HEK293 (cell line): ENCODE results near the gene TRIM8.

ENCODE experiments used
- CTCF ChIA-PET: fragments of 350-600 bp; formaldehyde crosslinking; extraction: SDS; loops from one replicate; lab custom pipeline; 2021; ENCODE audit warnings: antibody characterized with exemption; lab: Yijun Ruan, JAX
- POLR2A ChIA-PET: fragments of 300-600 bp; formaldehyde crosslinking; extraction: SDS; loops from one replicate; lab custom pipeline; 2020; ENCODE audit warnings: antibody characterized with exemption, inconsistent platforms; lab: Yijun Ruan, JAX
- H3K27ac ChIP-seq: fragments of 200-500 bp; sonication (Bioruptor generic); 2 replicates; pipeline ENCODE4 v1.5.1; 2014; ENCODE audit warnings: low read depth, low read length, control low read depth, inconsistent platforms; ENCODE audit errors: extremely low read depth
- H3K36me3 ChIP-seq, 2 experiments: fragments of 200-500 bp in 1 of 2; sonication (Bioruptor generic) in 1 of 2; 1 replicate in 1 of 2; 2 replicates in 1 of 2; pipeline ENCODE4 v1.5.1; 2014 to 2017; ENCODE audit warnings: inconsistent platforms in 2 of 2, low read length in 2 of 2; ENCODE audit not compliant: control insufficient read depth in 2 of 2, insufficient read depth in 1 of 2
- H3K4me1 ChIP-seq: fragments of 200-500 bp; sonication (Bioruptor generic); 2 replicates; pipeline ENCODE4 v1.5.1; 2014; ENCODE audit warnings: mild to moderate bottlenecking, low read length, inconsistent platforms; ENCODE audit not compliant: control insufficient read depth, insufficient read depth
- H3K4me3 ChIP-seq: 2 replicates; pipeline ENCODE4 v1.5.1; 2011; ENCODE audit warnings: low read depth, mild to moderate bottlenecking, control low read depth, low read length, moderate library complexity
- H3K9me3 ChIP-seq: fragments of 200-500 bp; sonication (Bioruptor generic); 2 replicates; pipeline ENCODE4 v1.5.1; 2014; ENCODE audit warnings: low read depth, low read length, inconsistent platforms; ENCODE audit not compliant: control insufficient read depth, insufficient read depth
- GLI2 ChIP-seq: fragments of 450-650 bp; formaldehyde crosslinking; IDR thresholded peaks from 2 replicates; pipeline ENCODE4; 2017; ENCODE audit warnings: missing biosample characterization, missing genetic modification characterization, low read depth, borderline replicate concordance
- MYNN ChIP-seq: fragments of 450-650 bp; formaldehyde crosslinking; IDR thresholded peaks from 2 replicates; pipeline ENCODE4 v1.5.1; 2016; ENCODE audit warnings: missing biosample characterization, missing genetic modification characterization, borderline replicate concordance
- MZF1 ChIP-seq: fragments of 450-650 bp; formaldehyde crosslinking; IDR thresholded peaks from 2 replicates; pipeline ENCODE4 v1.5.1; 2017; ENCODE audit warnings: missing biosample characterization, missing genetic modification characterization, borderline replicate concordance
- PRDM4 ChIP-seq: fragments of 450-650 bp; formaldehyde crosslinking; IDR thresholded peaks from 2 replicates; pipeline ENCODE4 v1.5.1; 2017; ENCODE audit warnings: missing biosample characterization, missing genetic modification characterization
- ZBTB7A ChIP-seq: fragments of 450-650 bp; formaldehyde crosslinking; IDR thresholded peaks from 2 replicates; pipeline ENCODE4 v1.5.1; 2016; ENCODE audit warnings: low read depth, missing biosample characterization, missing genetic modification characterization
- ZFP37 ChIP-seq: fragments of 450-650 bp; formaldehyde crosslinking; IDR thresholded peaks from 2 replicates; pipeline ENCODE4 v1.5.1; 2016; ENCODE audit warnings: missing biosample characterization, missing genetic modification characterization
- ZNF112 ChIP-seq: fragments of 450-650 bp; formaldehyde crosslinking; IDR thresholded peaks from 2 replicates; pipeline ENCODE4 v1.5.0; 2017; ENCODE audit warnings: missing biosample characterization, missing genetic modification characterization
- ZNF132 ChIP-seq: fragments of 450-650 bp; formaldehyde crosslinking; IDR thresholded peaks from 2 replicates; pipeline ENCODE4 v1.5.1; 2017; ENCODE audit warnings: missing biosample characterization, missing genetic modification characterization, borderline replicate concordance
- ZNF133 ChIP-seq: fragments of 450-650 bp; formaldehyde crosslinking; IDR thresholded peaks from 2 replicates; pipeline ENCODE4 v1.5.1; 2016; ENCODE audit warnings: missing biosample characterization, missing genetic modification characterization
- ZNF138 ChIP-seq: fragments of 450-650 bp; formaldehyde crosslinking; IDR thresholded peaks from 2 replicates; pipeline ENCODE4 v1.5.1; 2016; ENCODE audit warnings: missing biosample characterization, missing genetic modification characterization, borderline replicate concordance
- ZNF157 ChIP-seq: fragments of 450-650 bp; formaldehyde crosslinking; IDR thresholded peaks from 2 replicates; pipeline ENCODE4 v1.5.1; 2016; ENCODE audit warnings: missing biosample characterization, missing genetic modification characterization
- ZNF16 ChIP-seq: fragments of 450-650 bp; formaldehyde crosslinking; IDR thresholded peaks from 2 replicates; pipeline ENCODE4 v1.5.1; 2016; ENCODE audit warnings: low read depth, missing biosample characterization, missing genetic modification characterization
- ZNF184 ChIP-seq: fragments of 450-650 bp; IDR thresholded peaks from 2 replicates; pipeline ENCODE4 v1.5.1; 2018; ENCODE audit warnings: missing biosample characterization, mild to moderate bottlenecking, missing genetic modification characterization
- ZNF239 ChIP-seq: fragments of 450-650 bp; formaldehyde crosslinking; IDR thresholded peaks from 2 replicates; pipeline ENCODE4 v1.5.1; 2016; ENCODE audit warnings: missing biosample characterization, missing genetic modification characterization
- ZNF518A ChIP-seq: fragments of 450-650 bp; formaldehyde crosslinking; conservative IDR thresholded peaks from 2 replicates; pipeline ENCODE4 v1.5.1; 2016; ENCODE audit warnings: low read depth, missing biosample characterization, missing genetic modification characterization
- ZNF558 ChIP-seq: fragments of 450-650 bp; formaldehyde crosslinking; IDR thresholded peaks from 2 replicates; pipeline ENCODE4 v1.5.1; 2016; ENCODE audit warnings: missing biosample characterization, missing genetic modification characterization
- ZNF571 ChIP-seq: fragments of 450-650 bp; formaldehyde crosslinking; IDR thresholded peaks from 2 replicates; pipeline ENCODE4 v1.5.0; 2017; ENCODE audit warnings: missing biosample characterization, missing genetic modification characterization
- ZNF580 ChIP-seq: fragments of 450-650 bp; formaldehyde crosslinking; IDR thresholded peaks from 2 replicates; pipeline ENCODE4 v1.5.1; 2016; ENCODE audit warnings: missing biosample characterization, missing genetic modification characterization
- ZNF639 ChIP-seq: fragments of 450-650 bp; formaldehyde crosslinking; IDR thresholded peaks from 2 replicates; pipeline ENCODE4 v1.5.1; 2016; ENCODE audit warnings: missing biosample characterization, missing genetic modification characterization
- ZNF670 ChIP-seq: fragments of 450-650 bp; formaldehyde crosslinking; IDR thresholded peaks from 2 replicates; pipeline ENCODE4 v1.5.1; 2016; ENCODE audit warnings: missing biosample characterization, missing genetic modification characterization, low read depth
- ZNF76 ChIP-seq: fragments of 450-650 bp; formaldehyde crosslinking; IDR thresholded peaks from 2 replicates; pipeline ENCODE4; 2016; ENCODE audit warnings: low read depth, missing biosample characterization, missing genetic modification characterization, borderline replicate concordance
- ZNF777 ChIP-seq: fragments of 450-650 bp; formaldehyde crosslinking; IDR thresholded peaks from 2 replicates; pipeline ENCODE4 v1.5.1; 2017; ENCODE audit warnings: missing biosample characterization, missing genetic modification characterization, borderline replicate concordance
- ZNF843 ChIP-seq: fragments of 450-650 bp; formaldehyde crosslinking; IDR thresholded peaks from 2 replicates; pipeline ENCODE4 v1.5.1; 2016; ENCODE audit warnings: missing biosample characterization, missing genetic modification characterization
- ZSCAN18 ChIP-seq: fragments of 450-650 bp; formaldehyde crosslinking; IDR thresholded peaks from 2 replicates; pipeline ENCODE4 v1.5.1; 2016; ENCODE audit warnings: missing biosample characterization, missing genetic modification characterization
- ZSCAN5A ChIP-seq: fragments of 450-650 bp; formaldehyde crosslinking; IDR thresholded peaks from 2 replicates; pipeline ENCODE4 v1.5.1; 2016; ENCODE audit warnings: missing biosample characterization, missing genetic modification characterization

The TRIM8 gene

GRCh38 chr10:102646610-102647442 is 2.5 kb downstream of the TRIM8 start:
- Histone ChIP-seq H3K9me3 (no peaks in the 10 kb centered on the region), H3K27ac (peak overlapping the region; percentile 86), H3K4me3 (peak overlapping the region; percentile 69), H3K4me1 (peaks cover 15% of the 10 kb centered on the region), H3K36me3 (peaks cover 0 to 28% of the 10 kb centered on the region in 2 experiments; a peak in 1 of 3 replicates)
- ChIA-PET CTCF (interaction anchor here (0.6 to 1.5 kb wide), 5 partner anchors 12 to 865 kb away, joined by 3 to 7 read pairs (median 4); no protein-coding TSS in a partner anchor), POLR2A (interaction anchor here (1.2 to 3.5 kb wide), 4 partner anchors 12 to 67 kb away, joined by 5 to 18 read pairs (median 8); partner anchors contain the start of genes ARL3 and SFXN2)
- TF ChIP-seq ZSCAN18 (no peak), ZNF843 (tag by site-specific recombination) (no peak), ZNF580 (tag by site-specific recombination) (no peak), ZNF239 (tag by site-specific recombination) (no peak), PRDM4 (tag by site-specific recombination) (no peak), MZF1 (tag by site-specific recombination) (no peak), ZFP37 (tag by site-specific recombination) (no peak), ZNF16 (tag by site-specific recombination) (no peak), GLI2 (tag by site-specific recombination) (no peak), ZNF112 (tag by site-specific recombination) (no peak), ZNF76 (0 out of 2 replicates have a peak, but pooled peaks have one; percentile 54), ZSCAN5A (no peak), ZNF133 (tag by site-specific recombination) (no peak), ZNF138 (tag by site-specific recombination) (no peak), ZNF639 (tag by site-specific recombination) (no peak), ZNF670 (tag by site-specific recombination) (no peak), ZNF132 (tag by site-specific recombination) (no peak), ZNF157 (tag by site-specific recombination) (no peak), ZNF518A (tag by site-specific recombination) (no peak), ZNF777 (no peak), ZBTB7A (tag by site-specific recombination) (no peak), ZNF558 (tag by site-specific recombination) (no peak), MYNN (tag by site-specific recombination) (no peak), ZNF571 (tag by site-specific recombination) (no peak), ZNF184 (tag by site-specific recombination) (no peak)
